Posterior vena cava (tissue), 2 donors: ENCODE data around the gene NCF4. TPM values are rescaled to one million over a fixed set of nuclear protein-coding genes. Genes with fewer than 3 reads are reported as not detected.

Experiments used
- DNase-seq: peaks from one replicate; pipeline ENCODE4 v3.0.0-alpha.2; 2020; ENCODE audit warnings: low spot score
- intact Hi-C, 2 donors: fragments of 100-400 bp; cut with DNase I; formaldehyde crosslinking; loops; one replicate each; pipeline versions ENCODE4 v1.14.1 to v1.14.2; 2022 to 2023
- total RNA-seq, 2 donors: library from RNA; stranded (reverse); fragmentation: NEBNext Ultra II Directional; extraction: Animal tissue kit (Norgen Biotek cat#: 25700); gene quantifications; one replicate each; pipeline ENCODE4 v1.2.1, GENCODE V29; 2021
- donor health status: DM: yes; HTN: yes; CAD: no.
- donor health status: DM: yes; HTN: yes; CAD: no.

NCF4 gene
- total RNA-seq, 2 donors from 2014 or later = 16.5 to 21.6 TPM

GRCh38 chr22:36911887-36912661 lies 51.3 kb downstream of the NCF4 start:
- no peak for DNase-seq
- intact Hi-C loops = no loop called here

- intact Hi-C loops = no loop called here
- DNase-seq = no peak
These were observed 52.1 kb downstream of the NCF4 start for GRCh38 chr22:36912694-36913426.

GRCh38 chr22:36913427-36914389 lies 52.9 kb downstream of the NCF4 start, which contains the start of gene CSF2RB:
Gene CSF2RB (plus strand): TSS chr22:36913628. CDS start chr22:36922208, 8,580 bp downstream.
- no peak for DNase-seq
- intact Hi-C loops = no loop called here

GRCh38 chr22:36914390-36914752 lies 53.6 kb downstream of the NCF4 start:
- intact Hi-C loops = no loop called here
- DNase-seq = no peak

GRCh38 chr22:36916034-36916433 lies 55.2 kb downstream of the NCF4 start:
- no peak for DNase-seq
- intact Hi-C loops = no loop called here

- intact Hi-C loops = no loop called here
- no peak for DNase-seq
These were observed 57.9 kb downstream of the NCF4 start for GRCh38 chr22:36918586-36919284.

- no peak for DNase-seq
- intact Hi-C loops = loop anchor here in 1 of 2 donors (2.0 kb wide), 1 partner anchor 77 kb away; no protein-coding TSS in a partner anchor
These were observed 60.7 kb downstream of the NCF4 start for GRCh38 chr22:36921309-36922104.

- intact Hi-C loops = loop anchor here in 1 of 2 donors (2.0 kb wide), 1 partner anchor 77 kb away; no protein-coding TSS in a partner anchor
These were observed 61.4 kb downstream of the NCF4 start for GRCh38 chr22:36922105-36922608.

GRCh38 chr22:36922711-36923110 lies 61.9 kb downstream of the NCF4 start:
- intact Hi-C loops = loop anchor here in 1 of 2 donors (2.0 kb wide), 1 partner anchor 78 kb away; no protein-coding TSS in a partner anchor
- no peak for DNase-seq

More at GRCh38 chr22:36922105-36922608, 61.4 kb downstream of the NCF4 start:
- DNase-seq = no peak

GRCh38 chr22:36923131-36923788 lies 62.5 kb downstream of the NCF4 start:
- no peak for DNase-seq
- intact Hi-C loops = loop anchor here in 1 of 2 donors (2.0 kb wide), 1 partner anchor 78 kb away; no protein-coding TSS in a partner anchor

GRCh38 chr22:36924151-36924698 lies 63.4 kb downstream of the NCF4 start:
- intact Hi-C loops = no loop called here
- DNase-seq = no peak

GRCh38 chr22:36925388-36926290 lies 64.8 kb downstream of the NCF4 start:
- intact Hi-C loops = no loop called here
- DNase-seq = no peak

- no peak for DNase-seq
- intact Hi-C loops = no loop called here
These were observed 65.5 kb downstream of the NCF4 start for GRCh38 chr22:36926309-36926708.

- intact Hi-C loops = no loop called here
- DNase-seq = no peak
These were observed 66.1 kb downstream of the NCF4 start for GRCh38 chr22:36926721-36927435.
